ENCODE results near the gene CNTN6.

The CNTN6 gene

DNA sequence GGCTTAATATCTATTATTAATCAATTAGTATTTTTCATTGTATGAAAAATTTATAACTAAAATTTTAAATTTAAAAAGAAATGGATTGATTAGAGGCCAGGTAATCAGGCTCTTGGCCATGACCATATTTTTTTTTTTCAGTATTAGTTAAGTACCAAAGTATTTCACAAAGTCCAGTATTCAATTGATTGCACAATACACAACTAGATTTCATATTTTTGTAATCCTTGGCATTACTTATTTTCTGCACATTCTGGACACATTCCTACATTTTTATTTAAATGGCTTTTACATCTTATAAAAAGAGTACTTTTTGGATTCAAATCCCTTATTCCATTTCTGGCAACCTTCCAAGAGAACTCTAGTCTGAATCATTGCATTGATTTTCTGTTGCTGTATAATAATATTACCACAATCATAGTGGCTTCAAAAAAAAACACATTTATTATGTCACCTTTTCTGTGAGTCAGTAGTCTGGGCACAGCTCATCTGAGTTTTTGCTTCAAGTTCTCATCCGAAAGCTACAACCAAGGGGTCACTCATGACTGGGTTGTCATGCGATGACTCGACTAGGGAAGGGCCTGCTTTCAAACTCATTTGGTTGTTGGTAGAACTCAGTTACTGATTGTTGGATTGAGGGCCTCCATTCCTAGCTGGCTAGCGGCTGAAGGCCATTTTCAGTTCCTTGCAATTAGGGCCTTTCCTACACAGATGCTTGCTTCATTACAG lies 90.7 kb downstream of the CNTN6 start:
- no peak for DNase-seq

DNA sequence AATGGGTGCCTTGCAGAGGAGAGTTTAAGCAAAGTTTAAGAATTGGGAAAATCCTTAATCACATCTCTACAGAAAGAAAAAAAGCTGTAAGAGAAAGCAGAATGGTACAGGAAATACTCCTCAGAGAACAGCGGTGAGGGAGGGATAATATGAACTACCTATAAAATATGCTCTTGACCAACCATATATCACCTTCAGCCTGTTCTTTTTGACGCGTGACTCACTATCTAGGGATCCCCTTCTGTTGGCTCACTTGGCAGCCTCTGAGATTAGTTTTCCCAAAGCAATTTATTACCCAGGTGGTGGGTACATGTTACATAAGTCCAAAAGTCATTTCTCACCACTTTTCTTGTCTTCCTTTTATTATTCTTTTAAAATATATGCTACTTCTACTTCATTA lies 97.7 kb downstream of the CNTN6 start:
- DNase-seq: no peak

DNA sequence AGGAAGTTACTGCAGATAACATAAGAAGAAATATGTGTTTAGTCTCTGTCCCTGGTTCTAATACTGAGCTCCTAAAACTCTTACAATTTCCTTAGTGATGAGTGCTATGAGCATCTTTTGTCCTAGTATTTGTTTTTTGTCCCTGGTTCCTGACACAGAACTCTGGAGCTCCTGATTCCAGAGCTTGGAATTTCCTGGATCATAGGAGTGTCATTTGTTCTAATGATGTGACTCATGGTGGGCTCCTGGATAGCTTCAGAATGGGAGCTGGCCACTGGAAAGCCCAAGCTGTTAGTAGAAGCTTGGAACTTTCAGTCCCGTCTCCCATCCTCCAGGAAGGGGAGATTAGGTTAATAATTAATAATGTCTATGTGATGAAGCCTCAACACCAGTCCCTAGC lies 98.2 kb downstream of the CNTN6 start:
- no peak for DNase-seq

DNA sequence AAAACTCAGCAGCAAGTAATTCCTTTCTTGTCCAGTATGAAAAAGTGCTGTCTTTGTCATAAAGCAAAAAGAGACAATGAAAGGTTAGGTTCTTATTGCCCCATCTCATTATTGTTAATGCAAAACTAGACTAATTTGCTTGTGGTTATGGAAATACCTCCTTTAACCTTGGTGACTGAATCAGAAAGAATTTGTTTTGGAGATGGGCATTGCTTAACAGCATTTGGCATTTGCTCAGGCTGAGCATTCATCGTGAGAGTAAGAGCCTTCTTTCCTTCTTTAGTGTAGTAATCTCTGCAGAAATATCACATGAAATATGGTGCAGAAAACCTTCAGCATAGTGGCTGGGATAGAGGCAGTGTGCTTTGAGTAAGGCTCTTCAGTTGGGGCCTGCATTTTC lies 103.1 kb downstream of the CNTN6 start:
- DNase-seq: no peak

DNA sequence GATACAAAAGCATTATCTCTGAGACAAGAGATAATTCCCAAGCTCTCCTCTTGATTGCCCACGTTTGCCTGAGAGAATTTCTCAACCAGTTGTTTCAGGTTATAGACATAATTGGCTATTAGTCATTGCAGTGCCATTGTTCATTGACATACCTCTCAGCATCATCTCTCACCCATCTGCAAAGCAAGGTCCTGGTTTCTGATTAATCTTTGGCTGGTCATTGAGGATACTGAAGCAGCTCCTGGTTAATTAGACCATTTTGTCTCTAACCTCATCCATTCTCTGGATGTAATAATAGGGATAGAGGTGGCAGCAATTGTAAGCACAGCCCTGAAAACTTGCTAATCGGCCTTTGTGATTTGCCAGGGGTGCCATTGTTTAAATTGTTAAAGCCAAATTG lies 104.2 kb downstream of the CNTN6 start:
- no peak for DNase-seq

DNA sequence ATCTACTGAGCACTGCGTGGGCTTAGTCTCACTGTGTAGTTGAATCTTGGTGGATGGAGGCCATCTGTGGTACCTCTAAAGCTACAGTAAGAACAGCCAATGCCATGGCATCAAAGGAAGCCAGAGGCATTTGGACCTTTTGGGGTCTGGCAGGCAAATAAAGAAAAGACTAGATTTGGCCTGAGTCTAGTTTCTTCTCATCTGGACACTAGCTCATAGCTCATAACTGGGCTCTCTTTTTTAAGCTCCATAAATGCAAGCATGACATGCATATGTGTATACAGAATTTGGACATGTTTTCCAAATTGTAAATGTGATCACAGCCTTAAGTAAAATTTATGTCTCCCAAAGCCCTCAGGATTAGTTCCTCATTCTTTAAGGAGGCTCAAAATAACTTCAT lies 107.5 kb downstream of the CNTN6 start:
- no peak for DNase-seq

DNA sequence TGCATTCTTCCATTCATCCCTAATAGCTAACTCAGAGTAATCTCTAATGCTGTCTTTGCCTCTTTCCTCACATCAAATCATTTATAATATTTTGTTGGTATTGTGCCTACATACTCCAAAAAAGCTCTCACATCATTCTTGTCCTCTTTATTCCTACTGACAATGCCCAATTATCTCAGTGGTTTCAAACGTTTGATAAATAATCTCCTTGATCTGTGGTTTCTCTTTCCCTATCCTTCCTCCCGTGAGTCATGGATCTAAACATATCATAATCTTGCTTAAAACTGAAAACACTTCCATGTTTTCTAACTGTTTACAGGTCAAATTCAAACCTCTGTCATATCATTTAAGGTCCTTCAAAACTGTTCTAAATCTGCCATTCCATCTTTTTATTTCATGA lies 115.1 kb downstream of the CNTN6 start:
- DNase-seq: no peak

DNA sequence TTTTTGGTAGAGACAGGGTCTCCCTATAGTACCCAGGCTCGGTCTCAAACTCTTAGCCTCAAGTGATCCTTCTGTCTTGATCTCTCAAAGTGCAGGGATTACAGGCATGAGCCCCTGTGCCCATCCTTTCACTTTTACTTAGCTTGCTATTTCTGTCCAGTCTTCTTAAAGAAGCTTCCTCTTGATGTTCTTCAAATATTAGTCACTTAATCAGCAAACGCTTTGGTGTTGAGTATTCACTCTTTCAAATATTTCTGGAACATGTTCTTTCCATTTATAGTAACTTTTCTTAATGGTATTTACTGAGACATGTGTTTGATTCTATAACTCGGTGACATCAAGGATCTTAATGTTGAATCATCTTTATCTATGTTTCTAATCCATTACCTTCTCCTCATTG lies 122.1 kb downstream of the CNTN6 start:
- no peak for DNase-seq

DNA sequence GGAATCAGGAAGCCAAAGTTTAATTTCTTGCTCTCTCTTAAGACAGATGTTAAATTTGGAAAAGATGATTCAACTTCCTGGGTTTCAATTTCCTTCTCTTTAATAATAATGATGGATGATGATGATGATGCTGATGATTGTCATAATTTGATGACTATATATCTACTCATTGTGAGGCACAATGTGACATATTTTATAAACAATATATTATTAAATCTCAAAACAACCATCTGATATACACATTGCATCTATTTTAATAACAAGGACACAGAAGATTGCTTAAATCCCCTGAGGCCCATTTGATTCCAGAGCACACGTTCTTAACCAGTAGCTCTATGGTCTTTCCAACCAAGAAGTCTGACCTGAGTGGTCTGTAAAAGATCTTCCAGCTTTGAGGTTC lies 124.0 kb downstream of the CNTN6 start:
- DNase-seq: no peak

DNA sequence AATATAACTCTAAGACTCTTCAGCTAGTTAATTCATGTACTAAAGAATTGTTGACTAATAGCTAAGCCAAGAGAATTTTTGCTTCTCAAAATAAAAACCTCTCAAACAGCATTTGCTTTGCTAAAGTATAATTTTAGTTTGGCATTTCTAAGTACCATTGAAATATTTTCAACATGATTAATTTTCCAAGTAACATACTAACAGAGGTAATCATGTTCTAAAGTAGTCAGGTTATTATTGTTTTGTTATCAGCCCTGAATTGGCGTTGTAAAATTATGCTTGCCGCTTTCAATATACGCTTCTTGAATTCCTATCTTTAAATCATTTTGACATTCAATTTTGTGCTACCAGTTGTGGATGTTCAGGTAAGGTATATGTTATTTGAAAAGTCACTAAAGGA lies 134.3 kb downstream of the CNTN6 start:
- DNase-seq: no peak

DNA sequence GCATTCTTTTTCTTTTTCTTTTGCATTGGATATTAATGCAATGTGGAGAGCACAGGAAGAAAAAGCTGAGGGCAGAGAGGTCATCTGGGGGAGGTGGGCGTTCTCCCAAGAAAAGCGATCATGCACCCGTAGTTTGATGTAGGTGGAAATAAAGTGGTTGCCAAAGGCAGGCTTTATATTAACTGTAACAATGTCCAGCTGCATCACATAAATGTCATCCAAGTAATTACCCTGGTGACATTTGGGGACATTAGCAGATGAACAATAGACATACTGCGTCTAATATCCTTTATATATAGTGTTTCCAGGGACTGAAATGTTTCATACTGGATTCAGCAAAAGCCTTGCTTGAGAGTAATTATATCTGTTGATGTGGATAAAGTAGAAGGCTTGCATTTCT lies 135.5 kb downstream of the CNTN6 start:
- no peak for DNase-seq

DNA sequence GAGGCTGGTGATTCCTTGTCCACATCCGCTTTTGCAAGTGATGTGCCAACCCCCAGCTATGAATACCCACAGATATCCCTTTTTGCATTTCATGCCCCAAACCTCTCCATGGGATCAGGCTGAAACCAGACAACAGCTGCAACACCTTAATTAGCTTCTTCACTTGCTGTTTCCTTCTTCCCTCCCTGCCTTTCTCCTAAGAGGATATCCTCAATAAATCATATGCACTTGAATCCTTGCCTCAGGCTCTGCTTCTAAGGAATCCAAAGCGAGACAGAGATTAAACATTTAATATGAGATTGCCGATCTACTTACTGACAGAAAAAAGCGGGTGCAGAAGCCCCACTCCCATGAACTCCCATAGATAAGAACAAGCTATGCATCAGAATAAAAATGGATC lies 138.1 kb downstream of the CNTN6 start:
- no peak for DNase-seq

DNA sequence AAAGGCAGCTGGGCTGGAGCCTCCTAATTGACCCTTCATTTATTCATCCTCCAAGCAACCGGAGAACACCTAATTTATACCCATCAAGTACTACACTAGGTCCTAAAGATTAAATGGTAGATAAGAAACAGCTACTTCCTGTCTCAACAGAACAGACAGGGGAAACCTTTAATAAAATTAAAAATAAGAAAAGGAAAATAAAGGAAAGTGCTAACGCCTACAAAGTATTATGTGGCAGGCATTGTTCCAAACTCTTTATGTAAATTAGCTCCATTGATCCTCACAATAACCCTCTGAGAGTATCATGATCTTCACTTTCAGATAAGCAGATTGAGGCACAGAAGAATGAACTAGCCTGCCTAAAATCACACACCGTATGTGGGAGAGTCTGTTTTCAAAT lies 139.5 kb downstream of the CNTN6 start:
- DNase-seq: no peak

DNA sequence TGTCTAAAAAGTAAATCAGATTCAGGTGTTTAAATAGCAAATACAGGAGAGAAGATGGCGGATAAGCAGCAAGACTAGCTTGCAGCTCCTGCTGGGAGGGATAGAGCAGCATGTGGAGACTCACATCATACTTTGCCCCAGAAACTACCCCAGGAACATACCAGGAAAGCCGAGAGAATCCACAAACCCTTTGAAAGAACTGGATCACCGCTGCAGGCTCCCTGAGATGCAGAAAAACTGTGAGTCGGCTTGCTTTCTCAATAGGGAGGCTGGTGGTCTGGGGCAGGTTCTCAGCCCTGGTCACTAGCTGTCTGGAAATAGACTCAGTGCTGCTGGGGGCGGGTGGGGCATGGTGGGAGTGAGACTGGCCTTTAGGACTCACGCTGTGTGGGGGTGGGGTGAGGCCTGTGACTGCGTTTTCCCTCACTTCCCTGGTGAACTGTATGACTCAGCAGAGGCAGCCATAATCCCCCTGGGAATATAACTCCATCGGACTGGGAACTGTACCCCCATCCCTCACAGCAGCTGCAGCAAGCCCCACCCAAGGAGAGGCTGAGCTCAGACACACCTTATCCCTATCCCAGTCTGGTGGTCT lies 142.8 kb downstream of the CNTN6 start:
- no peak for DNase-seq

DNA sequence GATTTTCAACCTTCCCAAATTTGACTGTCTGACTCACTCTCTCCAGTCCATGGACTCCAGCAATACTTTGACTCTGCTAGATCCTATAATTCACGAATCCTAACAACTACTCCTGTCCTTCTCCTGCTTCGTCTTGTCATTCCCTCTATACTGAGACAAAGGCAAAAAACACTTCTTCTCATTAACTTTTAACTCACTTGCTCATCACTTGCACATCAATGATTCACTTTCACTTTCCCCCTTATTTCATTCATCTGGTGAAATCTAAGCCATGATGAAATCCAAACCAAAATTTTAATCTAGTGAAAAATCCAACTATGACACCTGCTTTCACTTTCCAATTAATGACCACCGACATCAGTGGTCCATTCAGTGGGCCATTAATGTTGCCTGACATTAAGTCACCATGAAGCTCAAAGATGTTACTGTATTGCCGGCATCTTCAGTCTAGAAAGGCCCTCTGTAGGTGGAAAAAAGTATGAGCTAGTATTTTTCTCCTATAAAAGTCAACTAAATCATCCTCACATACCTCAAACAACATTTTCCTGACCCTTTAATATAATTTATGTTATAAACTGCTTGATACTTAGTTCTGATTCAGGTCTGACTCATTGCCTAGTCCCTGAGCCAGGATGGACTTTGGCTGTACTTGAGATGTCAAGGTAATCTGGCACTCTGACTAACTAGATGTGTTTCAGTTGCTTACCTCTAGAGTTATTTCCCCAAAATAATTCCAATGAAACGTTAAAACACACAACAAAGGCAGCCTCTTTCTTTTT lies 158.6 kb downstream of the CNTN6 start:
- DNase-seq: no peak

DNA sequence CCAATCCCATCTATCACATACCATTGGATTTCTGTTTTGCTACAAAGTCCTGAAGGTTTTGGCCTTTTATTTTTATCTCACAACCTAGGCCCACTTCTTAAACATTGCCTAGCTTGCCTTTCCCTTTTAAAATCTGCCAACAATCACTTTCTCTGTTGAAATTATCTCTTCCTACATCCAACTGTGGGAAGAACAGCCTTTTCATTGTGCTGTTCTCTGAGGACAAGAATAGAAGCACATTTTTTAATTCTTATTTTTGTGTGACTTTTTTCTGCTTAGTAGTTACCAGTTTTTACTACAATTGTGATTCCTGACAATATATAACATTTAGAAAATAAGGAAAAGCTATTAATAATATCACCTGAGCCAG lies 159.2 kb downstream of the CNTN6 start:
- DNase-seq: no peak

DNA sequence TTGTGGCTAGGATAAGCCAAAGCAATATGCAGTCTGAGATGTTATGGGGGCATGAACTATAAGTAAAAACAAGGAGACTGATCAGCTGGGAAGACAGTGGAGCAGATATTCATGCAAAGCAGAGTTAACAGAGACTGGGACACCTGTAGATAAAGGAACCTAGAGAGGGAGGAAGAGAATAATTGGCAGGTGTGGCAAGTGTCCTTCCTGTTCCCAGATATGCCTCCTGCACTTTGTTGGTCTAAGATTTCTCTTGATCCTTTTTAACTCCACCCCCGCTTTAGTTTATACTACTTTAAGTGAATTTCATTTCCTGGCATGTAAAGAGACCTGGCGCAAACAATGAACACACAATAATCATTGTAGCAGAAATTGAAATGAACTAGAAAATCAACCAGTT lies 169.4 kb downstream of the CNTN6 start:
- no peak for DNase-seq

DNA sequence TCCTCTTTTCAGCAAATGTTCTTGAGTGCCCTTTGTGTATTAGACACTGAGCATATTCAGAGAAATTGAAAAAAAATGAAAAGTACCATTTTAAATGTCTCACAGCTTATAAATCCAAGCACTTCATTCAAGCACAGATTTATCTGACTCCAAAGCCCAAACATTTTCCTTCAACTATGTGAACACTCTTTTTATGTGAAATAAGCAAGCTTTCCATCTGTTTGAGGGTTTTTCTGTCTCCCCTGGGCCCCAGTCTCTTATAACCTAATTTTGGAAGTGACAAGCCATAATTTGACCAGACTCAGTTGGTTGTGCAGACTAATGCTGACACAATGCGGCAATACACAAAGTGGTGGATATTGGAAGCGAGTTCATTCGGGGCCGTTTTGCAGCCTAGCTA lies 170.3 kb downstream of the CNTN6 start:
- no peak for DNase-seq

DNA sequence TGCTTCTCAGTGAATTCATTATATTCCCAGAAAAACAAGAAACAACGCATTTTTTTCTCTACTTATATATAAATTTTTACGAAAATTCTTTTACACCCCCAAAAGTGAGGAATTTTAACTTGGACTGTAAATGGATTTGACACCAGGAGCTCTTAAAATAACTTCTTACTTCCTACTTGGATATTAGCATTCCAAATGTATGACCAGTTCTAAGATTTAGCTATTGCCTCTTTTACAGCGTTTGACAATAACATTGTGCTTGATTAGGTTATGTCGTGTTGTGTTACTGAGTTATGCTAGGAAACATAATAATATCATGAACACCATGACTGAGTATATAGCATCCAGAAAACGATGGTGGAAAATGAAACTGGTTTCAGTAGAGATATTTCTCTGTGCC lies 177.0 kb downstream of the CNTN6 start:
- no peak for DNase-seq

DNA sequence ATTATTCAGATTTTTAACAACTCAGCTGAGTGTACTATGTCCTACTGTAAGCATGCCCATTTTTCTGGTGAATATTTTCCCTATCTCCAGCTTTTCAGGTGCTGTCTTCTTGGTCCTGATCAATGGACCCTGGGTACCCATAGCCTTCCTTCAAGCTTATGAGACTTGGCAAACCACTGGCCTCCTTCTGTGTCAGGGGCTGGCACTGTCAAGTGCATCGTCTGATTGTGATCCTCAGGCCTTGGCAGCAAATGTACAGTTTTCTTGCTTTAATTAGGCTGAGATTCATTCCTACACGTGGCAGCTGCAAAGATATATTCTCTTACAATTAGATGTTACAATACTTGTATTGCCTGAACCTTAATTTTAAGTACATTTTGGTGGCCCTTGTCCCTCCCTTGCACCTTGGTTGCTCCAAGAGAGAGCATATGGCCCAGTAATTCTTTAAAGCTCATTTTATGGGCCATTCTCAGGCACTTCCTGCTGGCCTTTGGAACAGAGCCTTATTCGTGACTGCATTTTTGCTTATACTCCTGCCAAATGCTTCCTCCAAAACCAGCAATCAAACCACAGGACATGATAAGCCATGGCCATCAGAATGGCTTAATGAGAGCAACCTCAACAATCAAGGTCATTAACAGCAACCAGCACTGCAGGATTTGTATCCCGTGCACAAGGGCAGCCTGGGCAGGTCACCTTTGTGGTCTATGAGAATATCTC lies 179.9 kb downstream of the CNTN6 start:
- no peak for DNase-seq

DNA sequence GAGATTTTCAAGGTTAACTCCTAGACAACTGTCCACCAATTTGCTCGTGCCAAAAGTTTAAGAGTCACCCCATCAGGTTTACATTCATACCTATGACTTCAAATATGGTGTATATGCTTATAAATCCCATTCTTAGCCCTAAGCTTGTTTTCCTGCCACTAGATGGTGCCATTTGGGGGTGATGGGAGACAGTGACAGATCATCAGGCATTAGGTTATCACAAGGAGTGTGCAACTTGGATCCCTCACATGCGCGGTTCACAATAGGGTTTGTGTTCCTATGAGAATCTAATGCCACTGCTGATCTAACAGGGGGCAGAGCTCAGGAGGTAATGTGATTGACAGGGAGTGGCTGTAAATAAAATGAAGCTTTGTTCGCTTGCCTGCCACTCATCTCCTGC lies 182.7 kb downstream of the CNTN6 start:
- DNase-seq: no peak

DNA sequence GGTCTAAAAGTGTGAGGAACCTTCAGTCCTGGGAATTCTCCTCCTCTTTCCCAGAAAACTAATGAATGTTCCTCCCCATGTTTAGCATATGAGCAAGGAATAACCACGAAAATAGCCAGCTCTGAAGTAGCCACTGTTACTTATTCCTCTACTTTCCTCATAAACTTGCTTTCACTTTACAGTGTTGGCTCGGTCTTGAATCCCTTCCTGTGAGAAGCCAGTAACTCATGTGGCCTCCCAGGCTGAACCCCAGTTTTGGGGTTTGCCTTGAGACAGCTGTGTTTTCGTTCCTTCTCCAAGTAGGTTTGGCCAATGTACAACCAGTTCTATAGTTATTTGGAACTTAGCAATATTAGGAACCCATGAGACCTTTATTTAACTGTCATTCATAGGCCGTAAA lies 195.0 kb downstream of the CNTN6 start:
- DNase-seq: no peak

DNA sequence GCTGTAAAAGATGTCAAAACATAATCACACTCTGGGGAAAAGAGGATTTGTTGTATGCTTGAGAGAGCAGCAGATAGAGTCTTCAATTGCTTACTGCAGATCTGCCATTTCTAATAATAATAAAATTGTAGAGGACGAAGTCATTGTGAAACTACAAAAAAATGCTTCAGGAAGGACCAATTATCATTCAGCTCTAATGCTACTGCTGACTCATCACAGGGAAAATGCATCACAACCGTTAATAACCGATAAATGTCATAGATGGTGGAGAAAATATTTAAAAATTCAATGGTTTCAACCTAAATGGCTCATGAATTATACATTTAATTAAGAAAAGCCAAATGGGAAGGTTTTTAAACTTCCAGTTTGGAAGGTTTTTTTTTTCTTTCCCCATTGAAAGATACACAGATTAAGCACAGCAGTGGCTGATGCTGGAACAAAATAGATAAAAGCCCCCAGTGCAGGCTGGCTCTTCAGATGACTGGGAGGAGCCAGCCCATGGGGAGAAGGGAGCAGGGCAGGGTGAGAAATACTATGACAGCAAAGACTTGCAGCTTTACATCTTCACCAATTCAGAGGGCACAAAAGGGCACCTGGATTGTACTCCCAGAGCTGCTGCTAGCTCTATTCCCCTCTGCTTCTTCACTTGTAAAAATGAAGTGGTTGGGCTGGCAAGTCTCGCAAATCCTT lies 196.1 kb downstream of the CNTN6 start:
- DNase-seq: no peak
